DMS 273 treated with DMSO at 0.1 percent for 48 hours (cell line): ENCODE results near the gene CCDC88B.

ENCODE experiments used
- DNase-seq: peaks from one replicate; lab custom pipeline; 2025; lab: John Stamatoyannopoulos, UW

CCDC88B gene

DNA sequence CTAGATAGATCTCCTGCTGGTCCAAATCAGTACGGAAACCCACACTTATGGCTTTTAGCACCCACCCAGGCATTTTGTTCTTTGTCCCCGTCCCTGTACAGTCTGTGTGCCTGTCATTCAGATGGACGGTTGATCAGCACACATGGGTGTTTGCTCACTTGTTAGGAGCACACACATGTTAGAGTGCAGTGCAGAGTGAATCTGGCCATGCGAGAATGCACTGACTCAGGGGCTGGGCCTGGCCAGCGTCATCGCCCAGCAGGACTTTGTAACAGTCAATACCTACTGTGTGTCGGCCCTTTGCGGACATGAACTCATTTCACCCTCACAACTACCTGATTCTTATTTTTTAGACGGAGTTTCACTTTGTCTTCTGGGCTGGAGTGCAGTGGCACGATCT lies 22.3 kb downstream of the CCDC88B start:
- DNase-seq: no peak

DNA sequence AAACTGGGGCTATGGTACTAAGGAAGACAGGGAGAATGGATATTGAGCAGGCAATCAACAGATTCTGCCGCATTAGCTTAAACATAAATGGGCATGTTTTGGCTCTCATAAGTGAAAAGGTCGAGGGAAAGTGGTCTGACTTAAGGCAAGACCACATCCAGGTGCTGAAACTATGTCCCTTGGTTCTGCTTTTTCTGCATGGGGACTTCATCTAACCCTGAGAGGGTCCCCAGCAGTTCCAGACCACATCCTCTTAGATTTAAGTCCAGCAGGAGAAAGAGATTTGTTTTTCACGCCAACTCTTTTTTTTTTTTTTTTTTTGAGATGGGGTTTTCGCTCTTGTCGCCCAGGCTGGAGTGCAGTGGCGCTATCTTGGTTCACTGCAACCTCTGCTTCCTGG lies 24.4 kb downstream of the CCDC88B start:
- DNase-seq: no peak

DNA sequence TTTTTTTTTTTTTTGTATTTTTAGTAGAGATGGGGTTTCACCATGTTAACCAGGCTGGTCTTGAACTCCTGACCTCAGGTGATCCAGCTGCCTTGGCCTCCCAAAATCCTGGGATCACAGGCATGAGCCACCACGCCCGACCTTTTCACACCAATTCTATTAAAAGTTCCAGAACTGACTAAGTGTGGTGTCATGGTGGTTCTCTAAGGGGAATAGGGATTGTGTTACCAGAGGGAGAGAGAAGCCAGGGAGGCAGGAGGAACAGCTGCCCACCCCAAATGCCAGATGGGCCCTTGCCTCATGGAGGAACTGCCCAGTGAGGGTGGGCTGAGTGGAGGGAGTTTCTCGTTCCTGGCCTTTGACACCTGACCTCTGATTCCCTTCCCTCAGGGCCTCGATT lies 24.9 kb downstream of the CCDC88B start:
- DNase-seq: no peak

DNA sequence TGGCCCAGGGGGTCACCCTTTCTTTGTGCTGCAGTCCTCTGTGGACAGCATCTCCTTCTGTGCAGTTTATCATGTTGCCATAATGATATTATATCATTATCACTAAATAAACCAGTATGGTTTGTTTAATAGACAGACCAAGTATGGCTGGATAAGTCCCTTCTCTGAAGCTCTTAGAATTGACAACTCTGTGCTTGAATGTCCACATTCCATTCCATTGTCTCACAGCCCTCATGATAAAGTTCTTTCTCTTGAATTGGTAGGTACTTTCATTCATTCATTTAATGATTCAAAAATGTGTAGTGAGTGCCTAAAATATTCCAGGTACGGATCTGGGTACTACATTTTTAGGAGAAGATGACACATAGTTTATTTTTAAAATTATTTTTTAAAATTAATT lies 26.7 kb downstream of the CCDC88B start:
- no peak for DNase-seq

DNA sequence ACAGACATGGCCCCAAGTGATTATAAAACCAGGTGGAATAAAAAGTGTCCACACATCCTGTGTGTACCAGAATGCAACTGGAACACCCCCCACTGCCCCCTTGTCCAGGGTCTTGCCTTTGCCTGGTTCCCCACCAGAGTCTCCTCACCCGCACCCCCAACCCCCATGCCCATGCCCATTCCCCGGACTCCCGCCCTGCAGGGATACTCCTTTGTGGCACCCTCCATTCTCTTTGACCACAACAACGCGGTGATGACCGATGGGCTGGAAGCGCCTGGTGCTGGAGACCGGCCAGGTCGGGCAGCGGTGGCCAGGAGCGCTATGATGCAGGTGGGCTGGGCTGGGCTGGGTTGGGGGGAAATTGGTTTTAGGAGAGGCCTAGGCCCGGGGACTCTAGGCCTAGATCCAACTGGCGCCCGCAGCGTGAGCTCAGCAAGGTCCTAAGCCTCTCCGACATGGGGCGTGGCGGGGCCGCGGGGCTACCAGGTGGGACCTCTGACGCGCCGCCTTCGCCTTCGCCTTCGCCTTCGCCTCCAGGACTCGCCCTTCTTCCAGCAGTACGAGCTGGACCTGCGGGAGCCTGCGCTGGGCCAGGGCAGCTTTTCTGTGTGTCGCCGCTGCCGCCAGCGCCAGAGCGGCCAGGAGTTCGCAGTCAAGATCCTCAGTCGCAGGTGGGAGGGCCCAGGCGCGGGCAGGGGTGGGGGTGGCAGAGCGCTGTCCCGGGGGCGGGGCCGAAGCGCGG lies 28.1 kb downstream of the CCDC88B start:
- no peak for DNase-seq

DNA sequence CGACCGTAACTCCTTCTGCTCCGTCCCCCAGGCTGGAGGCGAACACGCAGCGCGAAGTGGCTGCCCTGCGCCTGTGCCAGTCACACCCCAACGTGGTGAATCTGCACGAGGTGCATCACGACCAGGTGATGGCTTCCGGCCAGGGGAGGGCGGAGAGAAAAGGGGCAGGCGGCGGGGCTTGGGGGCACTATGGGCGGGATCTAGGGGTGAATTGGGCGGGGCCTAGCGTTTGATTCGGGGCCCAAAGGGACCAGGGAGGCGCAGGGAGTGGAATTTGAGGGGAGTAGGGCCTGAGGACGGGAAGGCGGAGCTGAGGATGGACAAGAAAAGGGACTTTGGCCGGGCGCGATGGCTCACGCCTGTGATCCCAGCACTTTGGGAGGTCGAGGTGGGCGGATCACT lies 28.7 kb downstream of the CCDC88B start:
- no peak for DNase-seq

DNA sequence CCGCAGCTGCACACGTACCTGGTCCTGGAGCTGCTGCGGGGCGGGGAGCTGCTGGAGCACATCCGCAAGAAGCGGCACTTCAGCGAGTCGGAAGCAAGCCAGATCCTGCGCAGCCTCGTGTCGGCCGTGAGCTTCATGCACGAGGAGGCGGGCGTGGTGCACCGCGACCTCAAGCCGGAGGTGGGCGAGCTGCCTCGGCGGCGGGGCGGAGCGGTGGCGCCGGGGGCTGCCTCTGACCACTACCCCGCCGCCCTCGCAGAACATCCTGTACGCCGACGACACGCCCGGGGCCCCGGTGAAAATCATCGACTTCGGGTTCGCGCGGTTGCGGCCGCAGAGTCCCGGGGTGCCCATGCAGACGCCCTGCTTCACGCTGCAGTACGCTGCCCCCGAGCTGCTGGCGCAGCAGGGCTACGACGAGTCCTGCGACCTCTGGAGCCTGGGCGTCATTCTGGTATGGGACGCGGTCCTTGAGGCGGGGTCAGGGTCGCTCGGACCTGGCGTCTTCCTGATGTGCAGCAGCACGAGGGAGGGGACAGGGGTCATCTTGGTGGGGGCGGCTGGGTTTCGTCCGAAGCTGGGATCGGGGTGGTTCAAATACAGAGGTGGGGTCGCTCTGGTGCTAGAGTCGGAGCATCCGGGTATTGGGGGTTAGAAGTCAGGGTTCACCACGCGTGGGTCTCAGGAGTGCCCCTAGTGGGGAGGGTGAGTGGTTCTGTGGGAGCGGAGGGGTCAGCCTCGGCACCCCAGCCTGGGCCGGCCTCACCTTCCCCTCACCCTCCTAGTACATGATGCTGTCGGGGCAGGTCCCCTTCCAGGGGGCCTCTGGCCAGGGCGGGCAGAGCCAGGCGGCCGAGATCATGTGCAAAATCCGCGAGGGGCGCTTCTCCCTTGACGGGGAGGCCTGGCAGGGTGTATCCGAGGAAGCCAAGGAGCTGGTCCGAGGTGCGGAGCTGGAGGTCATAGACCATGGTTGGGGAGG lies 29.7 kb downstream of the CCDC88B start:
- no peak for DNase-seq

DNA sequence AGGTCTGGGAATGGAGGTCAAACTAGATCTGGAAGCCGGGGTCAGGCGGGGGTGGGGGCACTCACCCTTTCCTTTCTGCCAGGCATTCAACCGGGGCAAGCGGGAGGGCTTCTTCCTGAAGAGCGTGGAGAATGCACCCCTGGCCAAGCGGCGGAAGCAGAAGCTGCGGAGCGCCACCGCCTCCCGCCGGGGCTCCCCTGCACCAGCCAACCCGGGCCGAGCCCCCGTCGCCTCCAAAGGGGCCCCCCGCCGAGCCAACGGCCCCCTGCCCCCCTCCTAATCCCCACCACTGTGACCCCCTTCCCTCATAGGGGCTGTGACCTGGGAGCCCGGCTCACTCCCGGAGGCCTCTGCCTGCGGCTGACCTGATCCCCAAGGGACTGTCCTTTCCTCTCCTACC lies 31.2 kb downstream of the CCDC88B start:
- no peak for DNase-seq

DNA sequence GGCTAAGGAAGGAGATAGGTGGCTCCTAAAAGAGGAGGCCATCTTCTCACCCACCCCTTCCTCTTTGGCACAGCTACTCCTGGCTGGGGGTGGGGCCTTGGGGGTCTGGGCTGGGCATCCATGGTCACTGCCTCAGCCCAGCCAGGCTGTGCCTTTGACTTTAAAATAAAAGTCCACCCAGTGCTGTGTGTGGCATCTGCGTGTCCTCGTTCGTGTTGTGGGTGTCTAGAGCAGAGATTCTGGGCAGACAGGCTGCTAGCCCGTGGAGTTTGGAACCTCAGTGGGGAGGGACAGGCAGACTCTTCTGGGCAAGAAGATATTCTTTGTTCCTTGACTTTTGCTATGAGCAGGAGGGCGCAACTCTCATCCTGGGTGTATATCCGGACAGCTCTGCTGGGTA lies 32.0 kb downstream of the CCDC88B start:
- DNase-seq: no peak

DNA sequence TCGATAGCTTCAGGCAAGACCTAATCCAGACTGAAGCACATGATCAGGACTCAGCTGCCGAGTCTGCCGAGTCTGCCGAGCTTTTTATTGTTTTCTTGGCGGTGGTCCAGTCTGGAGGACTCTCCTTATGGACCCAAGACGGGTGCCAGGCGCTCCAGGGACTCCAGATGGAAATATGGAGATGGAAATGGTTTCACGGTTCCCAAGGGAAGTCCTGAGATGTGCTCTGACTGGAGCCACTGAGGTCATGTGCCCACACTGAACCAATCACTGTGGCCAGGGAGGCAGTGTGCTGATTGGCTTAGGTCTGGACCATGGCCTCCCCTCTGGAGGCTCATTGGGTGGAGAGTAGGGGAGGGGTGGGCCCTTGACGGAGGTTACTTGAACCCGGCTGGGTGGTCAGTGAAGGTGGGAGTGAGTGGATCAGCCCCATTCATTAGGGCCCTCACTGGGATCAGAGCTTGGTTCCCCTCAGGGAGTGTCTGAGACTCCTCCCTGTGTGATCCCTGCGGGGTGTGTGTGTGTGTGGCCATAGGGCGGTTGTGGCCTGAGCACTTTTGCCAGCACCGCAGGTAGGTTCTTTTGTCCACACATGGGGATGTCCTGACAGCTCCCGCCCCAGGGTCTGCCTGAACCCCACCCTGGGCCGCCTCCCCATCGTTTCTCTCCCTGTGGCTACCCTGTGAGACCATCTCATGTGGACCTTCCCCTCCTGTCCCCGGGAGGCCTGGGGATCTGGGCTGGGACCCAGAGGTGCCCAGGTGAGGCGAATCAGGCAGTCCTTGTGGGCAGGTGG lies 33.0 kb downstream of the CCDC88B start:
- DNase-seq: peak; percentile 96

DNA sequence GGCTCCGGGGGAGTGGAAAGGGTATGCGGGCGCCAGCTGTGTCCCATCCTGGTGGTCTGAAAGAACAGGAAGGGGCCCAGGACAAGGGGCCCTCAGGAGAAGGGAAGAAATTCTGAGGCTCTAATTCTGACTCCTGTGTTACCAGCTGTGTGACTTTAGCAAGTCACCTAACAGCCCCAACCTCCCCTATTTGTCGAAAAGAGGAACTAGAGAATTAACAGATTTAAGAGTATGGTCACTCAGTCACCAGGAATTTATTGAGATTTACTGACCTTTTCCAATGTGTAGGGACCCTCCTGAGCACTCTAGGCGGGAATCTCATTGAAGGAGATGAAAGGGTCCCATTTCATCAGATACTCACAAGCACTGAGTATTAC lies 33.6 kb downstream of the CCDC88B start:
- no peak for DNase-seq

DNA sequence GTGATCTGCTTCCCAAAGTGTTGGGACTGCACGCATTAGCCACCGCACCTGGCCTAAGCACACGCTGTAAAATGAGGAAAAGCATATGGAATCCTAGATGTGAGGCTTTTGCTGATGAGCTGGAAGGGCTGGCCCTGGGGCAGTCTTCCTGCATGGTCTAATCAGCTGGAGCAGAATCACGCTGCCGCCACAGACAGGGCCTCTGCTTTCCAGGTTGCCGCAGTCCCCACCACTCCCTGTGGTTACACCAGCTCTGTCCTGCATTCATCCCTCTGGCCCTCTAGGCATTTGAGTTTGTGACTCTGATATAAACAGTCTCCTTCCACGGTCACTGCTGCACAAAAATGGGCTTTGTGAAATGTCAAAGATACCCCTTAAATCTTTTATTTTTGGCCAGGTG lies 36.1 kb downstream of the CCDC88B start:
- DNase-seq: no peak

DNA sequence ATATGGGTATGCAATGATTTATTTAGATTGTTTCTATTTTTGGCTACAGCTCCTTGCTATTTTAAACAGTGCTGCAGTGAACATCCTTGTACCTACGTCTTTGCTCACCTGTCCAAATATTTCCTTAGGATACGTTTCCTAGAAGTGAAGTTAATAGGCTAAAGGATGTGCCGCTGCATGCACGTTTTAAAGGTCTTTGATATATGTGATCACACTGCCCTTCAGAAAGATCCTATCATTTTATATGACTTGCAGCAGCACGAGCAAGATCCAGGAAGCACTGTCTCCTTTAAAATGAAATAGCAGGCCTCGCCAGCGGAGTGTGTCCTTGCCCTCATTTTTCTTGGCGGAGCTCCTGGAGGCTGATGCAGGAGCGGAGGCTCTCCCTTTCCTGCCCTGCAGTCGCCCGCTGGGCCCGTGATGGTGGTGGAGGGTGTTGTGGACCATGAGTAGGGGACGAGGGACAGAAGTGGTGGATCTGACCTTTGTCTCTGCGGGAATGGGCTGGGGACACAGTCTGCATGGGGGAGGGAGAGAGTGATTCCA lies 38.4 kb downstream of the CCDC88B start:
- DNase-seq: no peak

DNA sequence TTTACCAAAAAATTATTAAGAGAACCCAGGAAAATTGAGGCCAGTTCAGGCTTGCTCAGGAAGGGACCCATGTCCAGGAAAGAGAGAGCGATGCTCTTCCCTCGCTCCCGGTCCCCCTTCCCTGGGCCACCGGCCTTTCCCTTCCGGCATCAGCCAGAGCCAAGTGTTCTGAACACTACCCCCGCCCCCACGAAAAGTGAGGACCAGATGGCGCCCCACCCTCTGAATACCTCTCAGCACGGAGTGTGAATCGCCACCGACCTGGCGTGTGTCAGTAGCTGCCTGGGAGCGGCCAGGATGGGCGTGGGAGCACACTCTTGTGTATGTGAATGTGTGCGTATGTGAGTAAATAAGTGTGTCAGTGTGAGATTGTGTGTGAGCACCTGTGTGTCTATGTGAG lies 39.2 kb downstream of the CCDC88B start:
- DNase-seq: no peak

DNA sequence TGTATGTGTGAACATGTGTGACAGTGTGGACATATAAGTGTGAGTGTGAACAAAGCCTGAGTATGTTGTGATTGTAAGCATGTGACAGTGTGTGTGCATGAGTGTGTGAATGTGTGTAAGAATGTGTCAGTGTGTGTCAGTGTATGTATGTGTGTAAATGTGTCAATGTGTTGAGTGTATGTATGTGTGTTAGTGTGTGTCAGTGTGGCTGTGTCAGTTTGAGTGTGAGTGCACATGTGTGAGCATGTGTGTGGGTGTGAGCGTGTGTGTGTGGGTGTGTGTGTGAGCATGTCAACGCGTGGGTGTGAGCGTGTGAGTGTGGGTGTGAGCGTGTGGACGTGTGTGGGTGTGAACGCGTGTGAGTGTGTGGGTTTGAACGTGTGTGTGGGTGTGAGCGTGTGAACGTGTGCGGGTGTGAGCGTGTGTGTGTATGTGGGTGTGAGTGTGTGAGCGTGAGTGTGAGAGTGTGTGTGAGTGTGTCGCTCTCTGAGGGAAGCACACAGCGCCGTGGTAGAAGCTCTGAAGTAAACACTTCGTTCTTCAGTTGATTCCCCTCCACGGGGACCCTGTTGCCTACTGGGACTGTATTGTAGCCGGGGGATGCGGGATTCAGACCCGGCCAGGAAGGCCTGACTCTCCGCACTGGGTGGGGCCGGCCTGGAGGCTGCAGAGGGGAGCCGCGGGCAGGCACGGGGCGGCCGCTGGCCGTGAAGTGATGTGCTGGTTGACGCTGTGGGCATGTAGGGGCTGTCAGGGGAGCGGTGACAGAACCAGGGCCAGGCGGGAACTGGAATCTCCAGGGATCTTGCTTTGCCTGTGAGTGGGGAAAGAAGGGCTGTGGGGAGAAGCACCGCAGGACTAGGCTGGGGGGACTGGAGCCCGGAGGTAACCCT lies 40.1 kb downstream of the CCDC88B start:
- no peak for DNase-seq

DNA sequence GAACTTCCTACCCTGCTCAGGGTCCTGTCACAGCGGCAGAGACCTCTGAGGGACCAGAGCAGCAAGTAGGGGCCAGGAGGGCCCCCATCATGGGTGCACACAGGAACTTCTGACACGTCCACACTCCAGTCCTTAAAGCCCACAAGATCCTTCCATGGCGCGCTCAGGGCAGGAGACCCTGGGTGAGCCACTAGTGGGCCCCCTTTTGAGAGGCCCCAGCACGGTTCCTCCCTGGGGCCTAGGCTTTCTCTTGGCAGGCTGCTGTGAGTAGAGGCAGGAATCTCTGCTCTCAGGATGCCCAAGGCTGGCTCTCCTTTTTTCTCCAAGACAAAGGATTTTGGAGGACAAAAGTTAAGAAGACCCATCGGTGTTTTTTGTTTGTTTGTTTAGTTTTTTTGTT lies 41.3 kb downstream of the CCDC88B start:
- DNase-seq: no peak

DNA sequence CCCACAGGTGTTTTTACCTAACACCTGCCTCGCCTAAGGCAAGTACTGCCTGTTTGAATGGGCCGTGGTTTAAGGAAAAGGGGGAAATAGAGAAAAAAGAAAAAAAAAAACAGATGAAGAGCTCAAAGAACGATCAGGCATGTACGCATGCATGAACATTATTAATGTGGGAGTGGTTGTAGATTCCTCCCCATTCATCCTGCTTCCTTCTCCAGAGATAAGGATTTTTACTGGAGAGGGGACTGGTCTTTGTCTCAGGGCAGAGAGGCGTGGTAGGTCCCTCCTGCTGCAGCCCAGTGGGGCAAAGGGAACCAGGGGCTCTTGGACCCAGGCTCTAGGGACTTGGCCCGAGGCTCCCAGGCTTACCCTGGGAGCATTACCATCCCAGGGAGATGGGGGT lies 42.0 kb downstream of the CCDC88B start:
- no peak for DNase-seq

DNA sequence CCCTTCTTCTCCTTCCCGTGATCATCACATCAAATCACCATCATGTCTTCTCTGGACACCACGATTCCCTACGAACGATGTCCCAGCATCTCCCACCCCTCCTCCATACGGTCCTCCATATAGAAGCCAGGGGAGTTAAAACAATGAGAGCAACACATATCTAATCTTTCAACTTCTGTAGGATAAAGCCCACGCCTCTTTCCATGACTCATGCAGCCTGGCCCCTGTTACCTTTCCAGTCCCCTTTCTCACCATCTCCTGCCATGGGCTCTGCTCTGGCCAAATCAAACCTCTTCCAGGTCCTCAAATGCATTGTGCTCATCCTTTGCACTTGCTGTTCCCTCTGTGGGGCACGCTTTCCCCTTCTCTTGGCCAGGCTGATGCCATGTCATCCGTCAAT lies 42.6 kb downstream of the CCDC88B start:
- DNase-seq: no peak

DNA sequence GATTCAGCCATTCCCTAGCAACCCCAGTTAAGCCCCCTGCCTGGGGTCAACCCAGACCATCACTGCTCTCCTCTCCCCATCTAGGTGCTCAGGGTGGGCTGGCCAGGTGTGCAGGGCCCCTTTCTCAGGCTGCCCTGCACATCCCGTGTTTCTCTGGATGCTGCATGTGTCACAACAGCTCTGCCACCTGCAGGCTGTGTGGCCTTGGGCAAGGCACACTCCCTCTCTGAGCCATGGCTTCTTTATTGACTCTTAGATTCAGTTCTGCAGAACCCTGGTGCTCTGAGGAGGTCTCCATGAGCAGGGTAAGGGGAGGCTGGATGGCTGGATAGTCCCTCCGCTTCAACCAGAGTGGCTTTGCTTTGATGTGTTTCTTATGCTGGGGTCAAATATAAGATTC lies 43.6 kb downstream of the CCDC88B start:
- DNase-seq: no peak

DNA sequence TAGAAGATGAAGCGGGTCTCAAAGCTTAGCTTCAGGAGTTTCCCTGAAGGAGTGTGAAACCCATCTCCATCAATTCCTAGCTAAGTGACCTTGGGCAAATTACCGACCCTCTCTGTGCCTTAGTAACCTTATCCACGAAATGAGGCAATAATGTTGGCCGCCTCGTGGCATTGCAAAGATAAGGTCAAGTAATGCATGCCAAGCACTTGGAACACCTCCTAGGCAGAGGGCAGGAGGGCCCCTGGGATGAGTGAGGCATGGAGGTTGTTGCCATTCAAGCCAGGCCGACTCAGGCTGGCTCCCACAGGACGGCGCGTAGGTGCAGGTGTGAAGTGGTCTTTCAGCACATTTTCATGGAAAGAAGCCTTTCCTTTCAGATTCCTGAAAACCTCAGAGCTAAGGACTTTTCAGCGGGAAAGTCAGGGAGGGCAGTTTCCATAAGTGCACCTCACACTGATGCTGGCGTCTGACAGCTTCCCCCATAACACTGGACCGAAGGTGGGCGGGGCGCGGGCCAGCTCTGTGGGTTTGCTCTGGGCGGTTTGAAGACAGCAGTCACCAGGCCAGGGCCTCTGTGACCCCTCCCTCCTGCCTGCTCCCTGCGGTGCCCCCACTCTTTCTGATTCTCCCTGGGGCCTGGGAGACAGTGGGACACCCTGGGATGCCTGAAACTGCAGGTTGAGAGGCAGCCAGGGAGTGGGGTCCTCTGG lies 44.2 kb downstream of the CCDC88B start:
- no peak for DNase-seq
